Loucy (cell line): Measurements from ENCODE around the gene ROR1.

Experiments
- H2AFZ ChIP-seq: fragments of 200-600 bp; sonication (generic); 2 replicates; pipeline ENCODE4 v1.6.0; 2016; ENCODE audit warnings: antibody characterized with exemption, mild to moderate bottlenecking, low read length, moderate library complexity
- H3F3A ChIP-seq: fragments of 200-600 bp; 2 replicates; pipeline ENCODE4 v1.6.0; 2016; ENCODE audit warnings: antibody characterized with exemption, low read depth, mild to moderate bottlenecking
- H3K27me3 ChIP-seq: fragments of 200-600 bp; sonication (generic); 2 replicates; pipeline ENCODE4 v1.6.1; 2014; ENCODE audit warnings: low read length, mild to moderate bottlenecking; ENCODE audit not compliant: insufficient read depth, poor library complexity, severe bottlenecking
- H3K36me3 ChIP-seq: fragments of 200-600 bp; sonication (generic); 2 replicates; pipeline ENCODE4 v1.6.1; 2016; ENCODE audit warnings: low read length; ENCODE audit not compliant: insufficient read depth
- H3K4me1 ChIP-seq: fragments of 200-600 bp; sonication (generic); 2 replicates; pipeline ENCODE4 v1.5.1; 2014; ENCODE audit warnings: low read length, mild to moderate bottlenecking; ENCODE audit not compliant: insufficient read depth, poor library complexity, severe bottlenecking
- H3K4me2 ChIP-seq: fragments of 200-600 bp; sonication (generic); 2 replicates; pipeline ENCODE4 v1.6.0; 2014; ENCODE audit warnings: antibody characterized with exemption, low read length, low read depth, mild to moderate bottlenecking; ENCODE audit not compliant: poor library complexity, severe bottlenecking
- H3K4me3 ChIP-seq: fragments of 200-600 bp; sonication (generic); 2 replicates; pipeline ENCODE4 v1.5.1; 2014; ENCODE audit warnings: low read length, mild to moderate bottlenecking, mixed read lengths; ENCODE audit not compliant: poor library complexity, severe bottlenecking
- H3K79me2 ChIP-seq: fragments of 200-600 bp; sonication (generic); 2 replicates; pipeline ENCODE4 v1.6.1; 2014; ENCODE audit warnings: low read length; ENCODE audit not compliant: insufficient read depth
- H3K9ac ChIP-seq: fragments of 200-600 bp; sonication (generic); 2 replicates; pipeline ENCODE4 v1.6.0; 2014; ENCODE audit warnings: mild to moderate bottlenecking, low read depth, low read length, moderate library complexity; ENCODE audit not compliant: poor library complexity, severe bottlenecking
- H3K9me2 ChIP-seq: fragments of 200-600 bp; sonication (generic); replicated peaks from 2 replicates; pipeline ENCODE4 v1.6.1; 2016; ENCODE audit warnings: low read depth, low read length, mixed read lengths
- H3K9me3 ChIP-seq: fragments of 200-600 bp; sonication (generic); 2 replicates; pipeline ENCODE4 v1.6.1; 2014; ENCODE audit warnings: mild to moderate bottlenecking, antibody characterized with exemption, low read length, low read depth; ENCODE audit not compliant: insufficient read depth
- H4K20me1 ChIP-seq: fragments of 200-600 bp; sonication (generic); 2 replicates; pipeline ENCODE4 v1.6.0; 2014; ENCODE audit warnings: antibody characterized with exemption, low read length, mild to moderate bottlenecking; ENCODE audit not compliant: insufficient read depth, poor library complexity, severe bottlenecking
- CTCF ChIP-seq: fragments of 200-600 bp; sonication (generic); conservative IDR thresholded peaks from 2 replicates; pipeline ENCODE4 v1.5.1; 2014; ENCODE audit warnings: mild to moderate bottlenecking, antibody characterized with exemption, low read length
- EZH2phosphoT487 ChIP-seq: fragments of 200-600 bp; IDR thresholded peaks from 2 replicates; pipeline ENCODE4 v1.6.1; 2018; ENCODE audit warnings: antibody characterized with exemption, mild to moderate bottlenecking, moderate library complexity, borderline replicate concordance

Gene ROR1

DNA sequence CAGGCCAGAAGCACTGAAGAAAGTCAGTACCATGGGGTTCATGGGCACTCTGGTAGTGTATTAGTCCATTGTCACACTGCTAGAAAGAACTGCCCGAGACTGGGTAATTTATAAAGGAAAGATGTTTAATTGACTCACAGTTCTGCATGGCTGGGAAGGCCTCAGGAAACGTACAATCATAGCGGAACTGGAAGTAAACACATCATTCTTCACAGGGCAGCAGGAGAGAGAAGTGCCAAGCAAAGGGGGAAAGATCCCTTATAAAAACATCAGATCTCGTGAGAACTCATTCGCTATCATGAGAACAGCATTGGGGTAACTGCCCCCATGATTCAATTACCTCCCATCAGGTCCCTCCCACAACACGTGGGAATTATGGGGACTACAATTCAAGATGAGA, 20.2 kb upstream of the ROR1 start:
- no peaks in the 10 kb centered on the region for H3K79me2 ChIP-seq
- no peak overlapping the region for H3K4me3 ChIP-seq
- H3F3A ChIP-seq, result no peaks in the 10 kb centered on the region
- H3K36me3 ChIP-seq, result no peaks in the 10 kb centered on the region
- no peaks in the 10 kb centered on the region for H3K9me3 ChIP-seq
- no peaks in the 10 kb centered on the region for H3K9me2 ChIP-seq
- no peak overlapping the region for H3K4me2 ChIP-seq
- H3K4me1 ChIP-seq, result peaks cover 4% of the 10 kb centered on the region
- H4K20me1 ChIP-seq, result no peaks in the 10 kb centered on the region
- no peak overlapping the region for H3K9ac ChIP-seq
- no peak overlapping the region for H2AFZ ChIP-seq
- H3K27me3 ChIP-seq, result no peaks in the 10 kb centered on the region
- TF ChIP-seq EZH2phosphoT487 (no peak), CTCF (no peak)

GRCh38 chr1:63756839-63757238, 17.0 kb upstream of the ROR1 start:
- H3K9me3 ChIP-seq, result no peaks in the 10 kb centered on the region
- no peaks in the 10 kb centered on the region for H4K20me1 ChIP-seq
- H3K36me3 ChIP-seq, result no peaks in the 10 kb centered on the region
- no peaks in the 10 kb centered on the region for H3K27me3 ChIP-seq
- no peak overlapping the region for H3K4me2 ChIP-seq
- no peaks in the 10 kb centered on the region for H3K79me2 ChIP-seq
- no peak for TF ChIP-seq EZH2phosphoT487
- TF ChIP-seq CTCF, result no peak
- no peak overlapping the region for H2AFZ ChIP-seq
- no peak overlapping the region for H3K9ac ChIP-seq
- H3F3A ChIP-seq, result no peaks in the 10 kb centered on the region
- no peaks in the 10 kb centered on the region for H3K9me2 ChIP-seq
- H3K4me1 ChIP-seq, result peaks cover 8% of the 10 kb centered on the region
- no peak overlapping the region for H3K4me3 ChIP-seq

GRCh38 chr1:63757334-63757733, 16.5 kb upstream of the ROR1 start:
- H2AFZ ChIP-seq, result 0 out of 2 replicates have a peak overlapping the region, but pooled peaks have one; percentile 20
- TF ChIP-seq CTCF (no peak), EZH2phosphoT487 (no peak)
- H4K20me1 ChIP-seq, result no peaks in the 10 kb centered on the region

More at GRCh38 chr1:63757334-63757733, 16.5 kb upstream of the ROR1 start:
- H3K79me2 ChIP-seq, result no peaks in the 10 kb centered on the region
- peaks cover 8% of the 10 kb centered on the region for H3K4me1 ChIP-seq
- no peaks in the 10 kb centered on the region for H3K9me2 ChIP-seq
- H3K4me2 ChIP-seq, result no peak overlapping the region
- H3K9ac ChIP-seq, result no peak overlapping the region
- H3K36me3 ChIP-seq, result no peaks in the 10 kb centered on the region
- H3K4me3 ChIP-seq, result no peak overlapping the region
- no peaks in the 10 kb centered on the region for H3K27me3 ChIP-seq
- no peaks in the 10 kb centered on the region for H3K9me3 ChIP-seq
- no peaks in the 10 kb centered on the region for H3F3A ChIP-seq
